H9 (cell line): ENCODE data around the gene BFSP1. TPM values are rescaled to one million over a fixed set of nuclear protein-coding genes. Genes with fewer than 3 reads are reported as not detected.

Experiments used
- DNase-seq: peaks from one replicate; pipeline ENCODE4 v3.0.0-alpha.2; 2017
- H2AFZ ChIP-seq: one replicate; pipeline ENCODE4 v1.6.1; 2013; ENCODE audit warnings: mild to moderate bottlenecking, low read length, control low read depth, moderate library complexity
- H2AK5ac ChIP-seq: 2 replicates; pipeline ENCODE4 v1.6.1; 2013; ENCODE audit warnings: low read length, control low read depth, mixed read lengths; ENCODE audit not compliant: insufficient read length
- H2BK120ac ChIP-seq: one replicate; pipeline ENCODE4 v1.6.1; 2013; ENCODE audit warnings: low read depth, mild to moderate bottlenecking, low read length, control low read depth, inconsistent platforms; ENCODE audit not compliant: poor library complexity, severe bottlenecking
- H2BK12ac ChIP-seq: 2 replicates; pipeline ENCODE4 v1.6.1; 2013; ENCODE audit warnings: low read length, control low read depth, mixed read lengths, low read depth; ENCODE audit not compliant: insufficient read length
- H2BK15ac ChIP-seq: 2 replicates; pipeline ENCODE4 v1.6.1; 2013; ENCODE audit warnings: low read depth, low read length, control low read depth
- H2BK20ac ChIP-seq: one replicate; pipeline ENCODE4 v1.6.1; 2013; ENCODE audit warnings: low read depth, mild to moderate bottlenecking, low read length, control low read depth, inconsistent platforms; ENCODE audit not compliant: poor library complexity, severe bottlenecking
- H2BK5ac ChIP-seq: 2 replicates; pipeline ENCODE4 v1.6.1; 2013; ENCODE audit warnings: low read length, control low read depth, mixed read lengths; ENCODE audit not compliant: insufficient read length
- H3K14ac ChIP-seq: 2 replicates; pipeline ENCODE4 v1.6.1; 2013; ENCODE audit warnings: low read length, control low read depth; ENCODE audit not compliant: insufficient read depth
- H3K18ac ChIP-seq: 2 replicates; pipeline ENCODE4 v1.6.1; 2013; ENCODE audit warnings: low read depth, mild to moderate bottlenecking, mixed read lengths, low read length, control low read depth; ENCODE audit not compliant: insufficient read length
- H3K23ac ChIP-seq: 2 replicates; pipeline ENCODE4 v1.6.1; 2013; ENCODE audit warnings: low read length, control low read depth, mixed read lengths, low read depth; ENCODE audit not compliant: insufficient read length
- H3K23me2 ChIP-seq: 2 replicates; pipeline ENCODE4 v1.6.1; 2013; ENCODE audit warnings: low read depth, mild to moderate bottlenecking, mixed read lengths, low read length, control low read depth; ENCODE audit not compliant: insufficient read length, poor library complexity, severe bottlenecking
- H3K27ac ChIP-seq: 2 replicates; pipeline ENCODE4 v1.5.1; 2013; ENCODE audit warnings: low read length, control low read depth, mixed read lengths, low read depth; ENCODE audit not compliant: insufficient read length
- H3K27me3 ChIP-seq: 2 replicates; pipeline ENCODE4 v1.6.1; 2013; ENCODE audit warnings: low read length, control low read depth, inconsistent platforms; ENCODE audit not compliant: insufficient read depth
- H3K4ac ChIP-seq: 2 replicates; pipeline ENCODE4 v1.6.1; 2013; ENCODE audit warnings: low read depth, mild to moderate bottlenecking, control low read depth, inconsistent platforms, low read length, moderate library complexity
- H3K4me1 ChIP-seq: 2 replicates; pipeline ENCODE4 v1.6.1; 2013; ENCODE audit warnings: low read length, control low read depth, inconsistent platforms; ENCODE audit not compliant: insufficient read depth
- H3K4me2 ChIP-seq: 2 replicates; pipeline ENCODE4 v1.6.1; 2013; ENCODE audit warnings: low read length, control low read depth, mixed read lengths; ENCODE audit not compliant: insufficient read length, insufficient read depth
- H3K56ac ChIP-seq: 2 replicates; pipeline ENCODE4 v1.6.1; 2013; ENCODE audit warnings: low read depth, mild to moderate bottlenecking, mixed read lengths, low read length, control low read depth; ENCODE audit not compliant: insufficient read length
- H3K79me1 ChIP-seq: 2 replicates; pipeline ENCODE4 v1.6.1; 2013; ENCODE audit warnings: low read depth, mild to moderate bottlenecking, moderate library complexity, low read length, control low read depth, inconsistent platforms; ENCODE audit not compliant: insufficient read depth, poor library complexity, severe bottlenecking
- H3K79me2 ChIP-seq: 2 replicates; pipeline ENCODE4 v1.6.1; 2013; ENCODE audit warnings: low read length, control low read depth, inconsistent platforms; ENCODE audit not compliant: insufficient read depth
- H3K9ac ChIP-seq: 2 replicates; pipeline ENCODE4 v1.6.1; 2013; ENCODE audit warnings: low read length, control low read depth, mixed read lengths; ENCODE audit not compliant: insufficient read length; ENCODE audit errors: extremely low read depth
- H3K9me3 ChIP-seq: one replicate; pipeline ENCODE4 v1.6.1; 2013; ENCODE audit warnings: low read depth, low read length, inconsistent platforms; ENCODE audit not compliant: control insufficient read depth
- H3T11ph ChIP-seq: one replicate; pipeline ENCODE4 v1.6.1; 2013; ENCODE audit warnings: mild to moderate bottlenecking, low read length, control low read depth, inconsistent platforms
- H4K20me1 ChIP-seq: one replicate; pipeline ENCODE4 v1.6.1; 2013; ENCODE audit not compliant: control insufficient read depth, insufficient read length, insufficient read depth
- H4K5ac ChIP-seq: 2 replicates; pipeline ENCODE4 v1.6.1; 2013; ENCODE audit warnings: low read depth, mild to moderate bottlenecking, mixed read lengths, low read length, control low read depth; ENCODE audit not compliant: insufficient read length
- H4K8ac ChIP-seq: replicated peaks from 2 replicates; pipeline ENCODE4 v1.6.1; 2013; ENCODE audit warnings: low read length, control low read depth, mixed read lengths, low read depth; ENCODE audit not compliant: insufficient read length
- H4K91ac ChIP-seq: 2 replicates; pipeline ENCODE4 v1.6.1; 2013; ENCODE audit warnings: low read depth, mild to moderate bottlenecking, moderate library complexity, mixed read lengths, low read length, control low read depth; ENCODE audit not compliant: insufficient read length
- H3K27ac Mint-ChIP-seq, 3 experiments: 2 replicates in 2 of 3; 3 replicates in 1 of 3; pipeline ENCODE4 v1.8.0; 2020 to 2021; ENCODE audit warnings: mixed read lengths in 3 of 3, mild to moderate bottlenecking in 1 of 3, moderate library complexity in 1 of 3
- H3K27me3 Mint-ChIP-seq: 2 replicates; pipeline ENCODE4 v1.8.0; 2021; ENCODE audit warnings: low read depth, mild to moderate bottlenecking, moderate library complexity, mixed read lengths
- H3K36me3 Mint-ChIP-seq, 3 experiments: 2 replicates in 2 of 3; 3 replicates in 1 of 3; pipeline ENCODE4 v1.8.0; 2020 to 2021; ENCODE audit warnings: low read depth in 3 of 3, mixed read lengths in 3 of 3; ENCODE audit not compliant: insufficient read depth in 1 of 3
- H3K4me1 Mint-ChIP-seq, 2 experiments: 2 replicates each; pipeline ENCODE4 v1.8.0; 2020; ENCODE audit warnings: mixed read lengths in 2 of 2
- H3K4me3 Mint-ChIP-seq, 2 experiments: 2 replicates in 1 of 2; 3 replicates in 1 of 2; pipeline ENCODE4 v1.8.0; 2020 to 2021; ENCODE audit warnings: mild to moderate bottlenecking in 2 of 2, mixed read lengths in 2 of 2, moderate library complexity in 1 of 2
- H3K9me3 Mint-ChIP-seq, 2 experiments: 2 replicates in 1 of 2; 3 replicates in 1 of 2; pipeline ENCODE4 v1.8.0; 2020; ENCODE audit warnings: mild to moderate bottlenecking in 2 of 2, mixed read lengths in 2 of 2, moderate library complexity in 1 of 2
- WGBS: extraction: QIAGEN DNeasy Blood & Tissue Kit; methylation state at CpG from one replicate; pipeline ENCODE4 v1.1.7; 2013; ENCODE audit warnings: missing lambda C conversion rate, low lambda C conversion rate, mixed read lengths; ENCODE audit not compliant: insufficient read length; ENCODE audit errors: extremely low coverage; 5-methylcytosine and 5-hydroxymethylcytosine counted together
- total RNA-seq: library from RNA; stranded (reverse); gene quantifications from 2 replicates; pipeline ENCODE4 v1.2.1, GENCODE V29; 2021
- TF ChIP-seq, protein P1 (sequence below): fragments of 200-600 bp; sonication (generic); conservative IDR thresholded peaks from 3 replicates; pipeline ENCODE4 v1.8.0; 2021; ENCODE audit warnings: antibody characterized with exemption, mild to moderate bottlenecking

BFSP1 gene
- total RNA-seq, 1 experiment from 2014 or later = 9.4 TPM

- Histone ChIP-seq H4K5ac (no peak overlapping the region), H2BK15ac (no peak overlapping the region), H4K8ac (no peak overlapping the region), H3K23ac (no peak overlapping the region), H3K9ac (no peak overlapping the region), H4K20me1 (no peaks in the 10 kb centered on the region), H3K4me2 (no peak overlapping the region), H2BK20ac (no peak overlapping the region), H2BK120ac (no peak overlapping the region), H2AFZ (no peak overlapping the region), H3K4ac (no peak overlapping the region), H3K4me1 (no peaks in the 10 kb centered on the region), H3K14ac (no peak overlapping the region), H2BK5ac (no peak overlapping the region), H3K79me2 (no peaks in the 10 kb centered on the region), H2BK12ac (no peak overlapping the region), H3K79me1 (no peaks in the 10 kb centered on the region), H4K91ac (no peak overlapping the region), H3K9me3 (no peaks in the 10 kb centered on the region), H3K27ac (no peak overlapping the region), H2AK5ac (no peak overlapping the region), H3K27me3 (no peaks in the 10 kb centered on the region), H3T11ph (no peak overlapping the region), H3K56ac (no peak overlapping the region), H3K18ac (no peak overlapping the region), H3K23me2 (peaks cover 5% of the 10 kb centered on the region)
- DNase-seq = peak; percentile 17
- Mint-ChIP-seq H3K27me3 (peaks cover 9% of the 10 kb centered on the region), H3K36me3 (no peaks in the 10 kb centered on the region), H3K4me1 (peaks cover 14 to 23% of the 10 kb centered on the region in 2 experiments), H3K9me3 (no peaks in the 10 kb centered on the region), H3K4me3 (no peak overlapping the region), H3K27ac (peak overlapping the region in 1 of 3 experiments; percentile 60; a peak in 2 of 7 replicates)
- no CpG with 5 or more reads among the region's 9 CpGs for WGBS
- TF ChIP-seq, protein P1, sequence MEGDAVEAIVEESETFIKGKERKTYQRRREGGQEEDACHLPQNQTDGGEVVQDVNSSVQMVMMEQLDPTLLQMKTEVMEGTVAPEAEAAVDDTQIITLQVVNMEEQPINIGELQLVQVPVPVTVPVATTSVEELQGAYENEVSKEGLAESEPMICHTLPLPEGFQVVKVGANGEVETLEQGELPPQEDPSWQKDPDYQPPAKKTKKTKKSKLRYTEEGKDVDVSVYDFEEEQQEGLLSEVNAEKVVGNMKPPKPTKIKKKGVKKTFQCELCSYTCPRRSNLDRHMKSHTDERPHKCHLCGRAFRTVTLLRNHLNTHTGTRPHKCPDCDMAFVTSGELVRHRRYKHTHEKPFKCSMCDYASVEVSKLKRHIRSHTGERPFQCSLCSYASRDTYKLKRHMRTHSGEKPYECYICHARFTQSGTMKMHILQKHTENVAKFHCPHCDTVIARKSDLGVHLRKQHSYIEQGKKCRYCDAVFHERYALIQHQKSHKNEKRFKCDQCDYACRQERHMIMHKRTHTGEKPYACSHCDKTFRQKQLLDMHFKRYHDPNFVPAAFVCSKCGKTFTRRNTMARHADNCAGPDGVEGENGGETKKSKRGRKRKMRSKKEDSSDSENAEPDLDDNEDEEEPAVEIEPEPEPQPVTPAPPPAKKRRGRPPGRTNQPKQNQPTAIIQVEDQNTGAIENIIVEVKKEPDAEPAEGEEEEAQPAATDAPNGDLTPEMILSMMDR = no peak
Measured at GRCh38 chr20:17501701-17502100, 29.5 kb downstream of the BFSP1 start.
